Ishikawa (cell line): ENCODE measurements around the gene SLC38A10.

ENCODE experiments used
- CEBPB ChIP-seq: IDR thresholded peaks from 2 replicates; pipeline ENCODE4 v1.6.1; 2012
- CREB1 ChIP-seq: IDR thresholded peaks from 2 replicates; pipeline ENCODE4 v1.6.1; 2012; ENCODE audit warnings: low read depth
- EGR1 ChIP-seq: IDR thresholded peaks from 2 replicates; pipeline ENCODE4 v1.6.1; 2012
- EP300 ChIP-seq: IDR thresholded peaks from 2 replicates; pipeline ENCODE4 v1.6.1; 2012; ENCODE audit warnings: borderline replicate concordance
- FOXM1 ChIP-seq: IDR thresholded peaks from 2 replicates; pipeline ENCODE4 v1.6.1; 2012; ENCODE audit warnings: low read depth, borderline replicate concordance
- MAX ChIP-seq: IDR thresholded peaks from 2 replicates; pipeline ENCODE4 v1.6.1; 2012
- NFIC ChIP-seq: IDR thresholded peaks from 2 replicates; pipeline ENCODE4 v1.6.1; 2012
- RAD21 ChIP-seq: IDR thresholded peaks from 2 replicates; pipeline ENCODE4 v1.6.1; 2012; ENCODE audit warnings: low read depth
- REST ChIP-seq: IDR thresholded peaks from 2 replicates; pipeline ENCODE4 v1.6.1; 2012; ENCODE audit warnings: low read depth, mild to moderate bottlenecking
- TAF1 ChIP-seq: IDR thresholded peaks from 2 replicates; pipeline ENCODE4 v1.6.1; 2012; ENCODE audit warnings: low read depth, mild to moderate bottlenecking
- TCF12 ChIP-seq: IDR thresholded peaks from 2 replicates; pipeline ENCODE4 v1.6.1; 2012; ENCODE audit warnings: low read depth
- TEAD4 ChIP-seq: IDR thresholded peaks from 2 replicates; pipeline ENCODE4 v1.6.1; 2012
- USF1 ChIP-seq: IDR thresholded peaks from 2 replicates; pipeline ENCODE4 v1.6.1; 2012
- YY1 ChIP-seq: IDR thresholded peaks from 2 replicates; pipeline ENCODE4 v1.6.1; 2012; ENCODE audit warnings: low read depth
- ZBTB7A ChIP-seq: IDR thresholded peaks from 2 replicates; pipeline ENCODE4 v1.6.1; 2012; ENCODE audit warnings: low read depth

SLC38A10 gene

GRCh38 chr17:81279278-81280275 lies 15.5 kb downstream of the SLC38A10 start:
- no peak for TF ChIP-seq YY1
- TF ChIP-seq USF1 = no peak
- TF ChIP-seq TEAD4 = no peak
- no peak for TF ChIP-seq TAF1
- TF ChIP-seq EP300 = no peak
- TF ChIP-seq ZBTB7A = no peak
- TF ChIP-seq CEBPB = no peak
- TF ChIP-seq MAX = no peak
- no peak for TF ChIP-seq EGR1
- TF ChIP-seq TCF12 = no peak
- TF ChIP-seq REST = no peak
- TF ChIP-seq RAD21 = no peak
- no peak for TF ChIP-seq NFIC
- TF ChIP-seq CREB1 = no peak
- no peak for TF ChIP-seq FOXM1

GRCh38 chr17:81278831-81279230 lies 16.3 kb downstream of the SLC38A10 start:
- TF ChIP-seq USF1 = no peak

- TF ChIP-seq CREB1 = no peak
- no peak for TF ChIP-seq EGR1
- TF ChIP-seq RAD21 = no peak
- TF ChIP-seq TEAD4 = no peak
- TF ChIP-seq TAF1 = no peak
- TF ChIP-seq MAX = no peak
- no peak for TF ChIP-seq USF1
- no peak for TF ChIP-seq TCF12
- TF ChIP-seq FOXM1 = no peak
- TF ChIP-seq YY1 = no peak
- no peak for TF ChIP-seq EP300
- no peak for TF ChIP-seq REST
Measured at GRCh38 chr17:81277946-81278693, 17.0 kb downstream of the SLC38A10 start.

GRCh38 chr17:81277421-81277820 lies 17.7 kb downstream of the SLC38A10 start:
- TF ChIP-seq TEAD4 = no peak
- TF ChIP-seq RAD21 = no peak
- TF ChIP-seq YY1 = no peak
- TF ChIP-seq FOXM1 = no peak

- TF ChIP-seq EP300 (no peak), REST (no peak), USF1 (no peak), RAD21 (no peak), CEBPB (no peak), TEAD4 (no peak), NFIC (no peak), TCF12 (no peak), CREB1 (no peak), MAX (no peak), YY1 (no peak), ZBTB7A (no peak), FOXM1 (no peak), TAF1 (no peak), EGR1 (no peak)
Measured at GRCh38 chr17:81276781-81277180, 18.3 kb downstream of the SLC38A10 start.
